Osteoblast (primary cell): Measurements from ENCODE around the gene ZNF878. TPM values are rescaled to one million over a fixed set of nuclear protein-coding genes. Genes with fewer than 3 reads are reported as not detected.
A peak's percentile ranks its signal among the peaks of the same experiment; 100 is the strongest.

Experiments used
- DNase-seq: peaks from one replicate; pipeline ENCODE4 v3.0.0; 2011; ENCODE audit warnings: low spot score, mixed read lengths; ENCODE audit not compliant: insufficient read length; ENCODE audit errors: missing footprints
- H2AFZ ChIP-seq: 2 replicates; pipeline ENCODE4 v1.6.0; 2011; ENCODE audit warnings: mild to moderate bottlenecking, low read length
- H3K27ac ChIP-seq: 2 replicates; pipeline ENCODE4 v1.5.1; 2011; ENCODE audit warnings: mild to moderate bottlenecking, low read depth, low read length, moderate library complexity
- H3K27me3 ChIP-seq: 2 replicates; pipeline ENCODE4 v1.6.0; 2012; ENCODE audit warnings: mild to moderate bottlenecking, control low read depth, inconsistent platforms, low read length, moderate library complexity; ENCODE audit not compliant: insufficient read depth
- H3K36me3 ChIP-seq: 2 replicates; pipeline ENCODE4 v1.5.1; 2011; ENCODE audit warnings: mild to moderate bottlenecking, low read length, control low read depth, moderate library complexity; ENCODE audit not compliant: insufficient read depth
- H3K4me1 ChIP-seq: 2 replicates; pipeline ENCODE4 v1.5.1; 2011; ENCODE audit warnings: mild to moderate bottlenecking, low read length, control low read depth, moderate library complexity; ENCODE audit not compliant: insufficient read depth
- H3K4me2 ChIP-seq: 2 replicates; pipeline ENCODE4 v1.6.0; 2011; ENCODE audit warnings: mild to moderate bottlenecking, low read length; ENCODE audit not compliant: insufficient read depth
- H3K4me3 ChIP-seq: fragments of 200-600 bp; sonication (generic); 3 replicates; pipeline ENCODE4 v1.5.1; 2012; ENCODE audit warnings: mild to moderate bottlenecking, low read length, inconsistent platforms; ENCODE audit not compliant: insufficient read depth
- H3K79me2 ChIP-seq: 2 replicates; pipeline ENCODE4 v1.6.0; 2012; ENCODE audit warnings: mild to moderate bottlenecking, low read length, control low read depth, inconsistent platforms; ENCODE audit not compliant: insufficient read depth
- H3K9me3 ChIP-seq: 2 replicates; pipeline ENCODE4 v1.5.1; 2011; ENCODE audit warnings: low read depth, low read length, control low read depth
- H4K20me1 ChIP-seq: 2 replicates; pipeline ENCODE4 v1.6.0; 2012; ENCODE audit warnings: mild to moderate bottlenecking, low read length, control low read depth; ENCODE audit not compliant: insufficient read depth
- total RNA-seq: library from RNA; depleted of rRNA; stranded (reverse); fragments of >200 nt; gene quantifications from 2 replicates; pipeline ENCODE4 v1.2.3, GENCODE V29; 2012
- TF ChIP-seq, protein P1 (sequence below): IDR thresholded peaks from 2 replicates; pipeline ENCODE4 v1.5.1; 2011; ENCODE audit warnings: mild to moderate bottlenecking, low read depth, low read length, moderate library complexity; ENCODE audit errors: extremely low read depth

Gene ZNF878
- total RNA-seq, 1 donor, result 0.36 TPM

DNA sequence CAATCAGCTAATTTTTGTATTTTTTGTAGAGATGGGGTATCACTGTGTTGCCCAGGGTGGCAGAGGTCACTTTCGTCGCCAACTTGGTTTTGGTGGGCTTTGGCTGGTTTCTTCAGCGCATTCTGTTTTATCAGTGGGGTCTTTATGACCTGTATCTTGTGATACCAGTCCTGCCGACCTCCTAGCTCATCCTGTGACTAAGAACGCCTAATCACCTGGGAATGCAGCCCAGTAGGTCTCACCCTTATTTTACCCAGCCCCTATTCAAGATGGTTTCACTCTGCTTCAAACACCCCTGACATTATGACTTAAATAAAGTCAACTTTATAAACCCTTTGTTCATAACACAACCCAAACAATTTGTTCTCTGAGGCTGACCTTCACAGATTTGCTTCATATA lies 3.0 kb upstream of the ZNF878 start:
- TF ChIP-seq, protein P1, sequence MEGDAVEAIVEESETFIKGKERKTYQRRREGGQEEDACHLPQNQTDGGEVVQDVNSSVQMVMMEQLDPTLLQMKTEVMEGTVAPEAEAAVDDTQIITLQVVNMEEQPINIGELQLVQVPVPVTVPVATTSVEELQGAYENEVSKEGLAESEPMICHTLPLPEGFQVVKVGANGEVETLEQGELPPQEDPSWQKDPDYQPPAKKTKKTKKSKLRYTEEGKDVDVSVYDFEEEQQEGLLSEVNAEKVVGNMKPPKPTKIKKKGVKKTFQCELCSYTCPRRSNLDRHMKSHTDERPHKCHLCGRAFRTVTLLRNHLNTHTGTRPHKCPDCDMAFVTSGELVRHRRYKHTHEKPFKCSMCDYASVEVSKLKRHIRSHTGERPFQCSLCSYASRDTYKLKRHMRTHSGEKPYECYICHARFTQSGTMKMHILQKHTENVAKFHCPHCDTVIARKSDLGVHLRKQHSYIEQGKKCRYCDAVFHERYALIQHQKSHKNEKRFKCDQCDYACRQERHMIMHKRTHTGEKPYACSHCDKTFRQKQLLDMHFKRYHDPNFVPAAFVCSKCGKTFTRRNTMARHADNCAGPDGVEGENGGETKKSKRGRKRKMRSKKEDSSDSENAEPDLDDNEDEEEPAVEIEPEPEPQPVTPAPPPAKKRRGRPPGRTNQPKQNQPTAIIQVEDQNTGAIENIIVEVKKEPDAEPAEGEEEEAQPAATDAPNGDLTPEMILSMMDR, result no peak
- Histone ChIP-seq H3K79me2 (no peaks in the 10 kb centered on the region), H4K20me1 (no peaks in the 10 kb centered on the region), H3K4me1 (peaks cover 4% of the 10 kb centered on the region), H3K27ac (no peak overlapping the region), H3K36me3 (no peaks in the 10 kb centered on the region), H3K9me3 (no peaks in the 10 kb centered on the region), H2AFZ (no peak overlapping the region), H3K4me3 (no peak overlapping the region), H3K4me2 (no peak overlapping the region), H3K27me3 (no peaks in the 10 kb centered on the region)
- no peak for DNase-seq

DNA sequence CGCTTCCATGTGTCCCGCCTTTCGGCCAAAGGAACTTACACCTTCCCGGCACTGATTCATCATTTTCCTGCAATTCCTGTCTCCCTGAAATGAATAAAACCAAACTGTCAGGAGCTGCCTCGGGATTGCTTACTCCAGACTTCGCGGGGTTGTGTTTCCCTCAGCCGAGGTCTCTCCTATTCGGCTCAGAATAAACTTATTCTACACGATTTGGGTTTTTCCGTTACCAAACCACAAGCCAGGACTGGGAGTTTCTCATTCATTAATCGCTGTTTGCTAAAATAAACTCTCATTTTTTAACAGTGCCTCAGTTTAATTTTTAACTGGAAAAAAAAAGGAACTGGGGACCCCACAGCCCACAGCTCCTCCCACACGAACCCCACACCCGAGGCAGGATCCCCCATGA lies 667 bp downstream of the ZNF878 start:
- H3K27me3 ChIP-seq, result no peaks in the 10 kb centered on the region
- no peaks in the 10 kb centered on the region for H3K36me3 ChIP-seq
- H4K20me1 ChIP-seq, result no peaks in the 10 kb centered on the region
- H3K4me2 ChIP-seq, result peak overlapping the region; percentile 99
- H2AFZ ChIP-seq, result peak overlapping the region; percentile 99
- no peak overlapping the region for H3K27ac ChIP-seq
- H3K79me2 ChIP-seq, result no peaks in the 10 kb centered on the region
- no peaks in the 10 kb centered on the region for H3K9me3 ChIP-seq
- TF ChIP-seq, protein P1, result no peak
- peak; percentile 85 for DNase-seq
- H3K4me1 ChIP-seq, result peaks cover 4% of the 10 kb centered on the region
- H3K4me3 ChIP-seq, result peak overlapping the region; percentile 85

DNA sequence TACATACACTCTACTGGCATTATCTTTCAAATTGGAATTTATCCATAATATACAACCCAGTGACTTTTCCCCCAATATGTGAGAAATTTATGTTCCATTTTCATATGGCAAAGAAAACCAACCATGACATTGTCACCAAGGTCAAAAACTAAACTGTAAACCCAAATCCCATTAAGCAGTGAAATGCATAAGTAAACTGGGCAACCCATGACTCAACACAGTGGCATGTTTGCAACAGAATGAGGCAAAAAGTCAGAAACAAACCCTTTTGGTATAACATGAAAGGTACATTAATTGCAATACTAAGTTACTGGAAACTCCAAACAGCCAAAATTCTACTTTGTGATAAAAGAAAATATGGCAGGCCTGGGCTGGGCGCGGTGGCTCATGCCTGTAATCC lies 4.9 kb downstream of the ZNF878 start:
- peaks cover 11% of the 10 kb centered on the region for H3K9me3 ChIP-seq
- H2AFZ ChIP-seq, result no peak overlapping the region
- H3K27ac ChIP-seq, result no peak overlapping the region
- H3K36me3 ChIP-seq, result no peaks in the 10 kb centered on the region
- peaks cover 4% of the 10 kb centered on the region for H3K4me1 ChIP-seq
- no peak for DNase-seq
- no peaks in the 10 kb centered on the region for H3K27me3 ChIP-seq
- TF ChIP-seq, protein P1, result no peak
- H3K79me2 ChIP-seq, result no peaks in the 10 kb centered on the region
- H4K20me1 ChIP-seq, result no peaks in the 10 kb centered on the region
- no peak overlapping the region for H3K4me2 ChIP-seq
- H3K4me3 ChIP-seq, result no peak overlapping the region

DNA sequence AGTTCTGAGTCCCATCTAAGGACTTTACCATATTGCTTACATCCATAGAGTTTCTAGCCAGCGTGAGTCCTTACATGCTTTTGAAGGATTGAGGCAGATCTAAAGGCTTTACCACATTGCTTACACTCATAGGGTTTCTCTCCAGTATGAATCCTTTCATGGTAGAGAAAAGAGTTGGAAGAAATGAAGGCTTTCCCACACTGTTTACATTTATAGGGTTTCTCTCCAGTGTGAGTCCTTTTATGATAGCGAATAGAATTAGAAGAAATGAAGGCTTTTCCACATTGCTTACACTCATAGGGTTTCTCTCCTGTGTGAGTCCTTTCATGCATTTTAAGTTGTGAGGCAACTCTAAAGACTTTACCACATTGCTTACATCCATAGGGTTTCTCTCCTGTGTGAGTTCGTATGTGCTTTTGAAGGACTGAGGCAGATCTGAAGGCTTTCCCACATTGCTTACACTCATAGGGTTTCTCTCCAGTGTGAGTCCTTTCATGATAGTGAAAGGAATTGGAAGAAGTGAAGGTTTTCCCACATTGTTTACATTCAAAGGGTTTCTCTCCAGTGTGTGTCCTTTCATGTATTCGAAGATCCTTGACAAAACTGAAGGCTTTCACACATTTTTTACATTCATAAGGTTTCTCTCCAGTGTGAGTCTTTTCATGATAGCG lies 8.9 kb downstream of the ZNF878 start:
- H3K36me3 ChIP-seq, result no peaks in the 10 kb centered on the region
- no peak overlapping the region for H3K4me2 ChIP-seq
- TF ChIP-seq, protein P1, result no peak
- H3K79me2 ChIP-seq, result no peaks in the 10 kb centered on the region
- no peak overlapping the region for H3K4me3 ChIP-seq
- no peaks in the 10 kb centered on the region for H4K20me1 ChIP-seq
- H2AFZ ChIP-seq, result no peak overlapping the region
- H3K4me1 ChIP-seq, result no peaks in the 10 kb centered on the region
- H3K27me3 ChIP-seq, result no peaks in the 10 kb centered on the region
- H3K9me3 ChIP-seq, result peaks cover 16% of the 10 kb centered on the region
- DNase-seq, result no peak
- H3K27ac ChIP-seq, result no peak overlapping the region
